ENCODE measurements around the gene CDKAL1. TPM values are rescaled to one million over a fixed set of nuclear protein-coding genes. Genes with fewer than 3 reads are reported as not detected.

The CDKAL1 gene
- total RNA-seq, 1 donor from 2014 or later: 46.5 TPM

DNA sequence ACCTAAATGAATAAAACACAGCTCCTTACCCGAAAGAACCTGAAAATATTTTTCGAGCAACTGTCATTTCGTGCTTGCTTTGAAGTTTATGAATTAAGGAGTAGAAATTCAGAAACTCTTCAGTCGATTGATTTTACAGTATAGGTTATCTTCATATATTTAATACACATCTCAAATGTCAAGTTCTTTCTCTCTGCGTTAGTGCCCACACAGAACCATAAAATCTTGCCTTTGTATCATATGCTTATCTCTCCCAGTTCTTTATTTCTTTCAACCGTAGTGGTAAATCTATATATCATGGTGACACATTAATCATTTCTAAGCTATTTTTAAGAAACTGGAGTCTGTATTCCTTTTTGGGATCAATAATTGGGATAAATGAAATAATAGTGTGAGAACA is 397.5 kb downstream of the CDKAL1 start:
- FAIRE-seq (no peak), DNase-seq (ENCODE audit: low spot score in 2 of 2) (no peak)

GRCh38 chr6:20932284-20932683 is 398.0 kb downstream of the CDKAL1 start:
- DNase-seq (ENCODE audit: low spot score in 2 of 2) (no peak), FAIRE-seq (no peak)

- FAIRE-seq (no peak), DNase-seq (ENCODE audit: low spot score in 2 of 2) (no peak)
These were observed 399.0 kb downstream of the CDKAL1 start for GRCh38 chr6:20933057-20933788.

DNA sequence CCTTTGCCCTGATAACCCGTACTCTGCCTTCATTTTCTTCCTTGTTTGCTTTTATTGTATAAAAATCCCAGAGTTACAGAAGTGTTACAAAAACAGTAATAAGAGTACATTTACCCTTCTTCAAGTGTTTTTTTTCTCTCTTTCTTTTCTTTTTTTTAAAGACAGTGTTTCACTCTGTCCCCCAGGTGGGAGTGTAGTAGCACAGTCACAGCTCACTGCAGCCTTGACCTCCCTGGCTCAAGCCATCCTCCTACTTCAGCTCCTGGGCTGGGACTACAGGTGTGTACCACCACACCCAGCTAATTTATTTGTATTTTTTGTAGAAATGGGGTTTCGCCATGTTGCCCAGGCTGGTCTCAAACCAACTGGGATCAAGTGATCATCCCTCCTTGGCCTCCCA is 402.7 kb downstream of the CDKAL1 start:
- no peak for FAIRE-seq
- no peak for DNase-seq (ENCODE audit: low spot score in 2 of 2)

- no peak for DNase-seq (ENCODE audit: low spot score in 2 of 2)
- no peak for FAIRE-seq
These were observed 405.0 kb downstream of the CDKAL1 start for GRCh38 chr6:20939161-20939775.

- FAIRE-seq: peak; percentile 43
- no peak for DNase-seq (ENCODE audit: low spot score in 2 of 2)
These were observed 408.9 kb downstream of the CDKAL1 start for GRCh38 chr6:20943040-20943627.

GRCh38 chr6:20943922-20944321 is 409.7 kb downstream of the CDKAL1 start:
- FAIRE-seq: no peak
- DNase-seq (ENCODE audit: low spot score in 2 of 2): no peak

GRCh38 chr6:20946022-20946421 is 411.8 kb downstream of the CDKAL1 start:
- FAIRE-seq: no peak

DNA sequence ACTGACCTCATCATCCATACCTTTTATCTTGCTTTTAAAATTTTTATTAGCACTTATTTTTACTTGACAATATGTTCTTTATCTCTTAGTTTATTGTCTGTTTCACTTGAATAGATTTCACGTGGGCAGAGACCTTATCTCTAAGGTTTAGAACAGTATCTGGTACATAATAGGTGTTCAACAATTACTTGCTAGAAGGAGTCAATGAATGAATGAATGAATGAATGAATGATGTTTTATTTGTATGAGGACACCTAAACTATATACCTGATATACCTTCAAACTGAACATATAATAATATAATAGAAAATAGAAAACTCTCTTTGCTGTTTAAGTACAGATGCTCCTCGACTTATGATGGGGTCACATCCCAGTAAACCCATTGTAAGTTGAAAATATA is 412.6 kb downstream of the CDKAL1 start:
- FAIRE-seq (no peak), DNase-seq (ENCODE audit: low spot score in 2 of 2) (no peak)

More at GRCh38 chr6:20946022-20946421, 411.8 kb downstream of the CDKAL1 start:
- no peak for DNase-seq (ENCODE audit: low spot score in 2 of 2)

DNA sequence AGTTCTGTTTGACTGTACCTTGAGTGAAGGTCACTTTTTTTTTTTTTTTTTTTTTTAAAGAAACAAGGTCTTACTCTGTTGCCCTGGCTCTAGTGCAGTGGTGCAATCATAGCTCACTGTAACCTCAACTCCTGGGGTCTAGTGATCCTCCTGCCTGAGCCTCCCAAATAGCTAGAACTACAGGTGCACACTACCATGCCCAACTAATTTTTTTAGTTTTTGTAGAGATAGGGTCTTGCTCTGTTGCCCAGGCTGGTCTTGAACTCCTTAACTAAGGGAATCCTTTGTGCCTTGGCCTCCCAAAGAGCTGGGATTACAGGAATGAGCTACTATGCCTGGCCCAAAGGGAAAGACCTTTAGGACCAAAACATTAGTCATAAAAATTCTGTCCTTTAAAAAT is 413.7 kb downstream of the CDKAL1 start:
- DNase-seq (ENCODE audit: low spot score in 2 of 2) (no peak), FAIRE-seq (no peak)

DNA sequence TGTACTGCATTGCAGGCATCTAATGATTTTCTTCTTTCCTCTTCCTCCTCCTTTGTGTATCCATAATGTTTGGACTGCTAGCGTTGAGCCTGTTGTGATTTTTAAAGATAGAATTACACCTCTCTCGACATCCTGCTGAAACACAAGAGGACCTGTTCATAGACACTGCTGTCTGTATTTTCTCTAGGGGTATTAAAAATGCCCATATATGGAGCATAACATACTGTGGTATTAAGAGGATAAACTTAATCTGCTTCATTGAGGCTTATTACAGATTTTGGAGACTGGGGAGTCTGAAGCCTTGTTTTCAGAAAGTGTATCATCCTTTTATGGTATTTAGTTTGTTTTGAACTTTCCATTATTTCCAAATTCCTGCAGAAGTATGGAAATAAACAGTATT is 414.3 kb downstream of the CDKAL1 start:
- FAIRE-seq: no peak
- no peak for DNase-seq (ENCODE audit: low spot score in 2 of 2)

GRCh38 chr6:20949138-20949537 is 414.9 kb downstream of the CDKAL1 start:
- no peak for DNase-seq (ENCODE audit: low spot score in 2 of 2)

DNA sequence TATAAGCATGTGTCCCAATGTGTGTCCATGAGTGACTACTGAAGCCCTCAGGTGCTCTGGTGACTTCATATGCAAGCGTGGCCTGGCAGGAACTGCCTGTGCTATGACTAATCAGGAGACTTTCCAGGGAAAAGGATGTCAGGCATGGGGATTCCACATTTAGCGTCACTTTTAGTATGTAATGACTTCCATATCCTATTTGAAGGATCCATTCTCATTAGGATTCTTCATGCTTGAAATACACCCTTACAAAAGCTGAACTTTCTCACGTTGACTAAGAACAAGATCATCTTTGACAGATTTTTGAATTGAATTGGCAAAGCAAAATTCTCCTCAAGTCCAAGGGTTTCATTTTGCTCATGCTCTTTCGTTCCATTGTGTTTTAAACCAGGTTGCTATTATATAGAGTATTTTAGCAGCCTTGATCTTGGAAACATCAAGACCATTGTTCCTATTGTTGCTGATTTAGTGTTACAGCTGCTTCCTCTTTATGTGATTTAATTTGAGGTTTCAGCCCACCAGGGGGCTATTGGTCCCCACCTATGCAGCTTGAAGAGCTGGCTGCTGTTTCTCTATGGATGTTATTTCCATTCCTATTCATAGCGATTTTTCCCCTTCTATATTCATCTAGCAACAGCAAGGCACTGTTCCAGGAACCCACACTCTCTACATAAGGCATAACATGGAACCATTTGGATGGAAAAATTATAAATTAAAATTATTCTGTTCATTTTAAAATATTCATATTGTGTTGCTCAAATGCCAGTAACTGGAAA is 418.6 kb downstream of the CDKAL1 start:
- FAIRE-seq: no peak

More at GRCh38 chr6:20949138-20949537, 414.9 kb downstream of the CDKAL1 start:
- FAIRE-seq: no peak

DNA sequence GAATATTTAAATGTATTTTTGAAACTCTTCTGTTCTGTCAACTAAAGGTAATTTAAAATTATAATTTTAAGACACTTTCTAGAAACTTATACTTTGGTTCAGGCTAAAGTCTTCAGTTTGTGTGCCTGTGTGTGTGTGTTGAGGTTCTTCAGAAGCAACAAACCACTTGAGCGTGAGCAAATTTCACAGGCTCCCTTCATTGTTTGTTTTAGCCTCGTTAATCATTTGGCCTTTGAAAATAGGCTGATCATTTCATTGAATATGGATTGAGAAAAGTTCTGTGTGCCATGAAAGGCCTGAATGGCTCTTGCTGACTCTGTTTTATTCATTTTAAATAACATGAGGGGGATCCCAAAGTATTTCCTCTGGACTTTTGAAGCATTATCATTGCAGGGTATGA is 420.1 kb downstream of the CDKAL1 start:
- DNase-seq (ENCODE audit: low spot score in 2 of 2): no peak
- FAIRE-seq: no peak

More for the DNA sequence above, 418.6 kb downstream of the CDKAL1 start:
- DNase-seq (ENCODE audit: low spot score in 2 of 2): peak in 1 of 2 donors; percentile 16

GRCh38 chr6:20955131-20955530 is 420.9 kb downstream of the CDKAL1 start:
- DNase-seq (ENCODE audit: low spot score in 2 of 2) (no peak), FAIRE-seq (no peak)

- DNase-seq (ENCODE audit: low spot score in 2 of 2): no peak
These were observed 421.5 kb downstream of the CDKAL1 start for GRCh38 chr6:20955751-20956150.

DNA sequence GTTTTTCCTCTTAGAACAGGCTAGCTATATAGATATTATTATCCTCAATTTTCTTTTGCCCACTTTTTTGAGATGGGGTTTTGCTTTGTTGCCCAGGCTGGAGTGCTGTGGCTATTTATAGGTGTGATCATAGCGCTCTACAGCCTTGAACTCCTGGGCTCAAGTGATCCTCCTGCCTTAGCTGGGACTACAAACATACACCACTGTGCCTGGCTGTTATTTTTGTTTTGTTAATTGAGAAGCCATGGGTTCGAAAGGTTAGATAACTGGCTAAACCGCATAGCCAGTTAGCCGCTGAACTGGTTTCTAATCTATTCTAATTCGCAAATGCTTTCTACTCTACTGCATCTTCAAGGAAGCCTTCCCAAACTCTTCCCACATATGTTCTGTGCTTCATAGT is 425.8 kb downstream of the CDKAL1 start:
- DNase-seq (ENCODE audit: low spot score in 2 of 2) (no peak), FAIRE-seq (no peak)

More at GRCh38 chr6:20955751-20956150, 421.5 kb downstream of the CDKAL1 start:
- FAIRE-seq: no peak

DNA sequence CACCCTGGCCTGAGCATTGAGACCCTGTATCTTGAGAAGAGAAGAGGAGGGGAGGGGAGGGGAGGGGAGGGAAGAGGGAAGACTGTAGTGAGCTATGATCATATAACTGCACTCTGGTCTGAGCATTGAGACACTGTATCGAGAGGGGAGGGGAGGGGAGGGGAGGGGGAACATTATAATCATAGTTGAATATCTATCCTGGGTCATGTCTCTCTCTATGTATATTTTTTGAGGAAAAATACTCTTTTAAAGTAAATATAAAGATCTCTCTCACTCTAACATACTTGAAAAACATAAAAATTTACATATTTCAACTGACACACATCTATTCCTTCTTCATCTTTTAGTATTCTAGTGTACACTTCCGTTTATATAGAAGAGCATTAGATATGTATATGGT is 431.0 kb downstream of the CDKAL1 start:
- no peak for FAIRE-seq

GRCh38 chr6:20965915-20966314 is 431.7 kb downstream of the CDKAL1 start:
- DNase-seq (ENCODE audit: low spot score in 2 of 2): no peak
- FAIRE-seq: no peak

More for the DNA sequence above, 431.0 kb downstream of the CDKAL1 start:
- DNase-seq (ENCODE audit: low spot score in 2 of 2): no peak

DNA sequence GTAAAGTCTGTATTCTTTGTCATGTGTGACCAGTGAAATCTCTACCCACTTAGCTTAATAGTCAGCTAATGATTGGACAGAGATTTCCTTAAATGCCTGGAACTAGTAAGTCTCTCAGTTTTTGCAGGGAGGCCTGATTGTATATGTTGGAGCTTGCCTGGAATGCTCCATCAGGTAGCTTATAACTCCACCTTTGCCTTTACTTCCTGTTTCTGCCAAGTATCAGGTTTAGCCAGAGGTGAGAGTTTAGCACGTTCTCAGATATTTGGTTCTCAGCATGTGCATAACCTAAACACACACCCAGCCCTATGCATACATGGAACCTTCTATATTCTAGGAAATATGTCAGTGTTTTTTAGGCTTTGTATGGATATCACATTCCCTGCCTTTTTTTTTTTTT is 435.3 kb downstream of the CDKAL1 start:
- DNase-seq (ENCODE audit: low spot score in 2 of 2) (no peak), FAIRE-seq (no peak)

- DNase-seq (ENCODE audit: low spot score in 2 of 2) (no peak), FAIRE-seq (no peak)
These were observed 442.2 kb downstream of the CDKAL1 start for GRCh38 chr6:20976391-20976918.
